Lung (tissue), 12 donors: ENCODE results near the gene KCNK1. TPM values are rescaled to one million over a fixed set of nuclear protein-coding genes. Genes with fewer than 3 reads are reported as not detected.

ENCODE experiments used
- ATAC-seq: fragments of 200-7000 bp; cut with Tn5 transposase; one replicate; pipeline ENCODE4 v1.9.1; 2020; ENCODE audit warnings: moderate number of reproducible peaks; ENCODE audit not compliant: insufficient read depth, low FRiP score
- DNase-seq, 3 donors: peaks; one replicate each; pipeline ENCODE4 v3.0.0-alpha.2; 2013 to 2017
- H3K27ac ChIP-seq, 2 donors: one replicate each; pipeline ENCODE4 v1.5.1; 2013; ENCODE audit warnings: mild to moderate bottlenecking in 2 of 2, moderate library complexity in 2 of 2, control low read depth in 1 of 2, inconsistent platforms in 1 of 2, low read depth in 1 of 2, low read length in 1 of 2
- H3K27me3 ChIP-seq, 3 donors: one replicate each; pipeline ENCODE4 v1.5.1; 2013; ENCODE audit warnings: low read length in 2 of 3; ENCODE audit not compliant: control insufficient read depth in 3 of 3, insufficient read depth in 3 of 3
- H3K36me3 ChIP-seq, 4 donors: one replicate each; pipeline ENCODE4 v1.5.1; 2013; ENCODE audit warnings: low read length in 4 of 4, mild to moderate bottlenecking in 1 of 4, moderate library complexity in 1 of 4; ENCODE audit not compliant: control insufficient read depth in 4 of 4, insufficient read depth in 4 of 4
- H3K4me1 ChIP-seq, 5 donors: one replicate each; pipeline ENCODE4 v1.5.1; 2013; ENCODE audit warnings: low read length in 5 of 5, mild to moderate bottlenecking in 2 of 5, moderate library complexity in 1 of 5; ENCODE audit not compliant: control insufficient read depth in 5 of 5, insufficient read depth in 5 of 5
- H3K4me3 ChIP-seq: one replicate; pipeline ENCODE4 v1.5.1; 2013; ENCODE audit warnings: mild to moderate bottlenecking, control low read depth, moderate library complexity
- H3K9ac ChIP-seq, 2 donors: one replicate each; pipeline ENCODE4 v1.5.1; 2013; ENCODE audit warnings: low read length in 2 of 2, control low read depth in 1 of 2; ENCODE audit not compliant: insufficient read depth in 1 of 2
- H3K9me3 ChIP-seq, 4 donors: one replicate each; pipeline ENCODE4 v1.5.1; 2013; ENCODE audit warnings: low read length in 3 of 4, mild to moderate bottlenecking in 1 of 4, moderate library complexity in 1 of 4; ENCODE audit not compliant: control insufficient read depth in 4 of 4, insufficient read depth in 3 of 4
- WGBS, 2 donors: extraction: QIAGEN DNeasy Blood & Tissue Kit; methylation state at CpG; one replicate each; pipeline ENCODE4 v1.1.7; 2013; 5-methylcytosine and 5-hydroxymethylcytosine counted together
- polyA plus RNA-seq, 2 donors: library from polyadenylated mRNA; stranded (reverse); fragments of 200-250 nt; gene quantifications; one replicate each; pipeline ENCODE4 v1.2.1, GENCODE V29; 2013
- total RNA-seq, 2 donors: library from RNA; depleted of rRNA in 1 of 2; stranded (reverse); fragments of >200 nt in 1 of 2; gene quantifications; one replicate each; pipeline ENCODE4 v1.2.1, GENCODE V29; 2014 to 2021
- TF ChIP-seq, protein P1 (sequence below): IDR thresholded peaks from 2 replicates; pipeline ENCODE4 v1.5.1; 2012; ENCODE audit warnings: mild to moderate bottlenecking; ENCODE audit errors: control extremely low read depth, extremely low read depth
- donor health status: control.
- donor health status: control.
- donor health status: Bipolar disorder and iron deficiency.
- donor health status: healthy.
- donor health status: DM: yes; HTN: yes; CAD: no.

KCNK1 gene
- total and polyA plus RNA-seq, 4 donors = 8.9 to 13.1 (median 11.2) TPM

DNA sequence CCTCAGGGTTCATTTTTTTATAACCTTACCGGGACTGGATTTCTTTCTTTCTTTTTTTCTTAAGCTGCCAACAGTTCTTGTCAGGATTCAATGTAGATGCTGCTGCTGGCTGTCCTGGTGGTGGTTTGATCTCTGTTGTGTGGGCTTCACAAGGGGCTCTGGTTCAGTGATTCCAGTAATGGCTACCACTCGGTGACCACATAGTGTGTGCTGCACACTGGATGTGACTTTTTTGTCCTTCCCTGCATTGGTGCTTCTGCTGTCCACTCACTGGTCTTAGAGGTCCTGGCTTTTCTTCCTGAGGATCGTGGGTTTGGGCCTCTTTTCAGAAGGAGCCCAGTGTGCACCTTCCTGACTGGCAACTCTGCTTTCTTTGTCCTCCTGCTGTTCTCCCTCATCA, 18.5 kb downstream of the KCNK1 start:
- 73 to 85% methylated on average over 3 of the region's 3 CpGs for WGBS, 2 donors
- Histone ChIP-seq H3K4me3 (no peak overlapping the region), H3K27ac (no peak overlapping the region), H3K9ac (no peak overlapping the region), H3K4me1 (peaks cover 0 to 6% (median 0%) of the 10 kb centered on the region in 5 donors), H3K9me3 (no peaks in the 10 kb centered on the region), H3K27me3 (no peaks in the 10 kb centered on the region), H3K36me3 (no peaks in the 10 kb centered on the region)
- TF ChIP-seq, protein P1, sequence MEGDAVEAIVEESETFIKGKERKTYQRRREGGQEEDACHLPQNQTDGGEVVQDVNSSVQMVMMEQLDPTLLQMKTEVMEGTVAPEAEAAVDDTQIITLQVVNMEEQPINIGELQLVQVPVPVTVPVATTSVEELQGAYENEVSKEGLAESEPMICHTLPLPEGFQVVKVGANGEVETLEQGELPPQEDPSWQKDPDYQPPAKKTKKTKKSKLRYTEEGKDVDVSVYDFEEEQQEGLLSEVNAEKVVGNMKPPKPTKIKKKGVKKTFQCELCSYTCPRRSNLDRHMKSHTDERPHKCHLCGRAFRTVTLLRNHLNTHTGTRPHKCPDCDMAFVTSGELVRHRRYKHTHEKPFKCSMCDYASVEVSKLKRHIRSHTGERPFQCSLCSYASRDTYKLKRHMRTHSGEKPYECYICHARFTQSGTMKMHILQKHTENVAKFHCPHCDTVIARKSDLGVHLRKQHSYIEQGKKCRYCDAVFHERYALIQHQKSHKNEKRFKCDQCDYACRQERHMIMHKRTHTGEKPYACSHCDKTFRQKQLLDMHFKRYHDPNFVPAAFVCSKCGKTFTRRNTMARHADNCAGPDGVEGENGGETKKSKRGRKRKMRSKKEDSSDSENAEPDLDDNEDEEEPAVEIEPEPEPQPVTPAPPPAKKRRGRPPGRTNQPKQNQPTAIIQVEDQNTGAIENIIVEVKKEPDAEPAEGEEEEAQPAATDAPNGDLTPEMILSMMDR = no peak
- ATAC-seq (no peak), DNase-seq (no peak)

DNA sequence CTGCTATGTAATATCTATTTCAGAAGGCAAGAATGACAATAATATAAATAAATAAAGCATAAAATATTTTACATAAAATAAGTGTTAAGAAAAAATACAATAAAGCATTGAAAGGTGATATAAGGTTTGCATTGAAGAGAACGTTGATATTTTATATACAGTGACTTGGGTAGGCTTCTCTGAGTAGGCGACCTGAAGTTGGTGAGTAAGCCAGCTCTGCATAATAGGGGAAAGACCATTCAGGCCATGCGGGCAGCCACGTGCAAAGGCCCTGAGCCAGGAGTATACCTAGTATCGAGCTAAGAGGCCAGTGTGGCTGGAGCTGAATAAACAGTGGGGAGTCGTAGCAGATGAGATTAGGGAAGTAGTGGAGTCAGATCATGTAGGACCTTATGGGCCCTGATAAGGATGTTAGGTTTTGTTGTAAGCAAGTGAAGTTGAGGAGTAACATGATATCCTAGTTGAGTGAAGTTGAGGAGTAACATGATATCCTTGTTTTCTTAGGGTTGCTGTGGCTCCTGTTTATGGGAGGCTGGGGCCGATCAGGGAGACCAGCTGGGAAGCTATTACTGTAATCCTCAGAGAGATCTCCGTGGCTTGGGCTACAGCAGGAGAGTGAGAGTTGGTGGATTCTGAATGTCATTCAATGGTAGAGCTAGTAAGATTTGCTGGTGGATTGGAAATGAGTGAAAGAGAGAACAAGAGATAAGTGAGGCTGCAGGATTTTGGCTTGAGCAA, 22.0 kb downstream of the KCNK1 start:
- peak in 2 of 3 donors; percentile 22 to 28 for DNase-seq
- no peaks in the 10 kb centered on the region for H3K27me3 ChIP-seq
- H3K27ac ChIP-seq = no peak overlapping the region
- 52 to 58% methylated on average over 8 of the region's 8 CpGs for WGBS, 2 donors
- no peaks in the 10 kb centered on the region for H3K9me3 ChIP-seq
- TF ChIP-seq, protein P1 = no peak
- no peak overlapping the region for H3K9ac ChIP-seq
- peaks cover 0 to 6% (median 0%) of the 10 kb centered on the region in 5 donors for H3K4me1 ChIP-seq
- H3K36me3 ChIP-seq = no peaks in the 10 kb centered on the region
- ATAC-seq = no peak
- no peak overlapping the region for H3K4me3 ChIP-seq

DNA sequence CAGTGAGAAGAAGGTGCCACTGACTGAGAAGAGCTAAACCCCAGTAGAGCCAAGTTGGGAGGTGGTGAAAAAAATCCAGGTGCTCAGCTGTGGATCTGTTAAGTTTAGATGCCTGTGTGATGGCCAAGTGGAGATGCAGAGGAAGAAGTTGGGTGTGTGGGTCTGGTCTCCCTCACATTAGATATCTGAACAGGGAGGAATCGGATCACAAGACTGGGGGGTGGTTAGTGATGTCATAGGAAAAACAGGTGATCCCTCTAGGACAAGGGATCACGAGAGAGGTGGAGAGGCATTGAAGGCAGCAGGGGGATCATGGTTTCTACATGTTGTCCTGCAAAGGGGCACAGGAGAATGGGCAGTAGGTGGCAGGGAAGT, 22.6 kb downstream of the KCNK1 start:
- TF ChIP-seq, protein P1 = no peak
- Histone ChIP-seq H3K4me3 (no peak overlapping the region), H3K4me1 (peaks cover 0 to 6% (median 0%) of the 10 kb centered on the region in 5 donors), H3K9me3 (no peaks in the 10 kb centered on the region), H3K27ac (no peak overlapping the region), H3K9ac (no peak overlapping the region), H3K27me3 (no peaks in the 10 kb centered on the region), H3K36me3 (no peaks in the 10 kb centered on the region)
- ATAC-seq (no peak), DNase-seq (no peak)
- WGBS, 2 donors = 81 to 87% methylated on average over 2 of the region's 2 CpGs
